ENCODE results near the gene MCU.
"Not testable (repeated sequence)": the region's sequence is repeated elsewhere in the genome, so short reads cannot be mapped to it uniquely, and the experiment has no call there.

MCU gene

DNA sequence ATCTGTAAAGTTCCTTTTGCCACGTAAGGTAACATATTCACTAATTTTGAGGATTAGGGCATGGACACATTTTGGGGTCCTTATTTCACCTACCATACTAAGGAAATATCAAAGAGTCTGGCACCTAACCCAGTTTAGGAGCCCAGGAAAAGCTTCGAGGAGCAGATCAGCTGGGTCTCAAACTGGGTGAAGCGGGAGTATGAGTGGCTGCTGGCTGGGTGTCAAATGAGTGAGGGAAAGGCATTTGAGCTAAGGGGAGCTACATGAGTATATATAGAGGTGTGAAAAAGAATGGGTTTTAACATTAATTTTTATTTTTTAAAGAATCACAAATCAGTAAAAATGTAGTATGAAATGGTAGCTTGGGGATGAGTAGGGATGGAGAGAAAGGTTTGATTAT lies 71.3 kb downstream of the MCU start:
- DNase-seq: no peak

- DNase-seq: no peak
Measured at GRCh38 chr10:72764151-72764550, 72.2 kb downstream of the MCU start.

GRCh38 chr10:72765051-72765745 lies 73.3 kb downstream of the MCU start:
- DNase-seq: no peak

DNA sequence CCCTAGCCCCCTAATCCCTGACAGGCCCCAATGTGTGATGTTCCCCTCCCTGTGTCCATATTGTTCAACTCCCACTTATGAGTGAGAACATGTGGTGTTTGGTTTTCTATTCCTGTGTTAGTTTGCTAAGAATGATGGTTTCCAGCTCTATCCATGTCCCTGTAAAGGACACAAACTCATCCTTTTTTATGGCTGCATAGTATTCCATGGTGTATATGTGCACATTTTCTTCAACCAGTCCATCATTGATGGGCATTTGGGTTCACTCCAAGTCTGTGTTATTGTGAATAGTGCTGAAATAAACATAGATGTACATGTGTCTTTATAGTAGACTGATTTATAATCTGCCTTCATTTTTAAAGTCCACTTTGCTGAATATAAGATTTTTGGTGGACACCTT lies 79.3 kb downstream of the MCU start:
- not testable (repeated sequence) for DNase-seq

DNA sequence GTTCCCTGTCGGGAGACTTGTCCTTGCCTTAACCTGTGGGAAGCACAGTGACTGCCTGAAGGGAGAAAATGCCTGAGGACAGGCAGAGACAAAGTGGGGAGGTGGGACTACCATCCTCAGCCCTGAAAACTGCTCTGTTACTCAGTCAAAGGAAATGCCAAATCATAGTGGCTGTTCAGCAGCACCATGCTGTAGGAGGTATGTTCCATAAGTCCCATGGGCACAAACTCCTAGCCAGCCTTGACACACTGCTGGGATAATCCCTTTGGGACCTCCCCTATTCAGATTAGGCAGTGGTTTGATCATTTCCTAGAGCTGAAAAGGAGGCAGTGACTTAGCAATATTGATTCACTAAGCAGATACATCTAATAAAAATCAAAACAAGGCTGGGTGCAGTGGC lies 80.1 kb downstream of the MCU start:
- DNase-seq: no peak

DNA sequence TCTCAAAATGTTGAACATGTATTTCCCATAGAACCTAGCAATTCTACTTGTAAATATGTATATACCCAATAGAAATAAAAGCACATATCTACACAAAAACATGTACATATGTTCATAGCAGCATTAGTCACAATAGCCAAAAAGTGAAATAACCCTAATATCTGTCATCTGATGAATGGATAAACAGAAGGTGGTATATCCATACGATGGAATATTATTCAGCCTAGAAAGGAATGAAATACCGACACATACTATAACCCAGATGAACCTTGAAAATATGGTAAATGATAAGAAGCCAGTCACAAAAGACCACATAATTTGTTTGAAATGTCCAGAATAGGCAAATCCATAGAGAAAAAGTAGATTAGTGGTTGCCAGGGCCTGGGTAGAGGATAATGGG lies 87.9 kb downstream of the MCU start:
- no peak for DNase-seq

DNA sequence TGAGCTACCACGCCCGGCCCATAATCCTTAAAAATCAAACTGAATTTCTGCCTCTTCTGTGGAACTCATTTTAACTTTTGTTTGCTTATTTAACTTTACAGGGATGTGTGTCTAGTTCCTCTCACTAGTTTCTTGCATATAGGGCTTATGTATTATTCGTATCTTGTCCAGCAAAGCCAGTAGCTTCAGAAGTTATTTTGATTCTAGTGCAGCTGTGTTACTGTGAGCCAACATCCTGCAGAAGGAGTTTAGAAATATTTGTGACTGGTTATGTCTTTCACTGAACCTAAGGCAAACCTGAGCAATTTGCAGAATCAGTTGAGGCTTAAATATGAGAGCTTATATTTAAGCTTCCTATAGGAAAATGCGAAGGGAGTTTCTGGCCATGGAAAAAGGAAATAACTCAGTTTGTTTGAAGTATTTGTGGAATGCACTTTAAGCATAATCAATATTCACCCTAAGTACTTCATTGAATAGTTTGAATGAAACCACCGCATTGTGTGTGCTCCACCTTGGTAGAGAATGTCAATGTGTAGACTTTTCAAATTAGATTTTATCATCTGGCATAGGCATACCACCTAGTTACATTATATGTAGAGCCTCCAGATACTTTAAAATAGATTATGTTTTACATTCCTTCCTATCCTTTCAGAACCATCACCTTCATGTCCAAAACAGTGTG lies 90.8 kb downstream of the MCU start:
- no peak for DNase-seq

DNA sequence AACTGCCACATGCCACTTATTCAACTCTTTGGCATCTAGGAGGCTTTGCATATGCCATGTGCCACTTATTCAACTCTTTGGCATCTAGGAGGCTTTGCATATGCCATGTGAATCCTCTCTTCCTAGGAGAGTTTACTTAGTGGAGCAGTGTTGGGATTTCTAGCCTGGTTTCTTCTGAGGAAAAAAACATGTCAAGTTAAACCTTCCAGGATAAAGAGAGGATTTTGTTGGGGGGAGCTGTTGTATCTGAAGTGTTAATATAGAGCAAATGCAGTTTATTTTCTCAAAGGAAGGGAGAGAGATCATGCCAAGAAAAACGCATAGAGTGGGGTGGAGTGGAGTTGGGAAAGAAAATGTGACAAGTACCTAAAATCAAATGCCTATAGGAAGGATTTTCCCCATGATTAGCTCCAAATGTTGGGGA lies 91.5 kb downstream of the MCU start:
- DNase-seq: no peak

DNA sequence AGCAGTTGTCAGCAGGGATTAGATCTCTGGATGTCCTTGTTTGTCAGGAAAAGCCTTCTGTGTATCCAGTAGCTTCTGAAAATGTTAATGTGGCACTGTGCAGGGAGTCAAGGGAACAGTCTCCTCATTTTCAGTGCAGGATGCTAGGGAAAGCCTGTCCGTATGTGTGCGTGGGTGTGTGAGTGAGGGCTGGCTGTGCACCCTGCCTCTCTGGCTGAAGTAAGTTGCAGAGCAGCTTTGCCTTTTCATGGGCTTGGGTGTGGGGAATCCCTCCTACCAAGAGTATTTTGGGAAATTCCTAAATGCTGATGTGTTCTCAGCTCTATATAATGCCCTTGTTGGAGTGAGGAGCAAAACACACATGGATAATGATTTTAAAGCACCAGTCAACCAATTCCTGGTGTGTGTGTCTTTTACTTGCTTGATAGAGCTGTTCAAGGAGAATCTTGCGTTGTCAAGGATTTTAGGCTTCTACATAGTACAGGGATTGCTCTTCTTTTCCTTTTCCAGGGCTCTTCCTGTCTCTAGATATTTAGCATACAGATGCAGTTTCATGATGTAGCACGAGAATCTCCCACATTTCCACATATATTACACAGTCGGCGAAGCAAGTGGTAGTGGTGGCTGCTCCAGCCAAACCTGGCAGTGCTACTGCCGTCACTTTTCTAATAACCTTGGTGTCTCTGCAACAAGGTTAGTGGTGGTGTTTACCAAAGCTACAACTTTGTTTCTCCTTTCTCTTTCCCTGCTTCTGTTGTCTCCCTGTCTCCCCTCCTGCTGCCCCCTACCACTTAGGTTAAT lies 92.8 kb downstream of the MCU start:
- no peak for DNase-seq

DNA sequence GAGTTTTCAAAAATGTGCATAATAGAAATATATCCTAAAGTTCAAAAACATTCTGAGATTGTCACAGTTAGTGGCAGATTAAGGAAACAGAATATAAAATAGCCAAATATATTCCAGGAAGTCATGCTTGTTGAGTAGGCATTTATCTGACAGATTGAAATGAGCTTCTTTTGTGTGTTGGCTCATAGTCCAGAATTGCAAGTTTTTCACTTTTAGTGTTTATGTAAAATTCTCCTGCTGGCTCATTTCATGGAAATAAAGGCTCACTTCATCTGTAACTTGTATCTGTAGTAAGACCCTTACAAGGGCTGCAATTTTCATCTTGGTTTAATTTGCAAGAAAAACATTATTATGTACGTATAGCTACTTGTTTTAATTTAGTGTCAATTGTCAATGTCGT lies 93.5 kb downstream of the MCU start:
- no peak for DNase-seq

DNA sequence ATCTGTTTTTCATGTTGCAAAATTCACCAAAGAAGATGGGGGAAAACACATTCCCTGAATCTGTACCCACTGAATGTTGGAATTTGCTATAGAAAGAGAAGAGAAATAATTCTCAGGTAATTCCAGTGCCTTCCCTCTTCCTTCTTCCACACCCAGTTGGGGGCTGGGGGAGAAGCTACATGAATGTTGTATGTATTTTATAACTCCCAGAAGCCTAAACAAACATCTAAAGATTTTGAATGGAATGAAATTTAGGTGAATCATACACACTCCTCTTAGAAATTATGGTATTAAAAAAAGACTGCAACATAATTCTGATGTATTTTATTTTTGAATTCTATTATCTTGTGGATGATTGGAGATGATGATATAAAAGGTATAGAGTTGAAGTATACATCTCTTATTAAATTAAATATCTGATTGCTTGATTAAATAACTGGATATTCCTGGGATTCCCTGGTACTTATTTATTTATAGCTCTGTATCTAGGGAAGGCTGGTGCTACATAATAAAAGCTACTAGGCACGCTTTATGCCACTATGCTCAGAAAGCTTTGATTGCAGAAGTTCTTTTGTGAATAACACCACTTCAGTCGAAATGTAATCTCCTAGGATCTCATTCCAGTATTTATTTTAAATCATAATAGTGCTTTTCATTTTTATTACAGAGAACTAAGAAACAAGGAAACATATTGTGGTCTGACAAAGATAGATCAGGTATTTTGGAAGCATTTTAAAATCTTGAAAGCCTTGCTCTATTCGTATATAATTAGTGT lies 98.5 kb downstream of the MCU start:
- no peak for DNase-seq

GRCh38 chr10:72792288-72792687 lies 100.3 kb downstream of the MCU start:
- no peak for DNase-seq

DNA sequence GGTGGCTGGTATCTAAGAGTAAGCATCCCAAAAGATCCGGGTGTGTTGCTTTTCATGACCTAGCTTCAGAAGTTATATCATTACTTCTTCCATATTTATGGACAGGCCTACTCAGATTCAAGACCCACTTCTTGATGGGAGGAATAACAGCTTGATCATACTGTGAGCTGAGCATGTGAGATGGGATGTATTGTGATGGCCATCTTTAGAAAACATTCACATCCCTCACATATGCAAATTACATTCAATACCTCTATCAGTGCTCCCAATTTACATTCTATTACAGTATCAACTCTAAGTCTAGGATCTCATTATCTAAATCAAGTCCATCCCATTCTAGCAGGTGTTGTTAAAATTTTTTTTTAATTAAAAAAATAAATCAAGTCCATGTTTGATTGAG lies 101.8 kb downstream of the MCU start:
- DNase-seq: no peak

DNA sequence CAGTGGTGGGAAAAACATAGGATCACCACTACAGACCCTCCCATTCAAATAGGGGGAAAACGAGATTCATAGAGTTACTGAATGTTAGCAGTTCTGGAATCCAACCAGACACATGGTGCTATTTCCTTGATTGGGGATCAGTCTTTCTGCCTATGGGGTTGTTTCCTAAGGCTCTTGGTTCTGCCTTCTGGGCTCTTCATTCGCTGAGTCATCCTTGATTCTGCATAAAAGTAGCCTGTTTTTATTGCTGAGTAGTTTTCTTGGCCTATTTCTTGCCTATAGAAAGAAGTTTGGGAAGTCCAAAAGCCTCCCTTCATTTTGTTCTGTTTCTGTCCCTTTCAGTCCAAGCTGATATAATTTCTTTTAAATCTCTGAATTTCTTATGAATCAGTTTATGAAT lies 102.3 kb downstream of the MCU start:
- no peak for DNase-seq

GRCh38 chr10:72796042-72796441 lies 104.1 kb downstream of the MCU start:
- DNase-seq: no peak

DNA sequence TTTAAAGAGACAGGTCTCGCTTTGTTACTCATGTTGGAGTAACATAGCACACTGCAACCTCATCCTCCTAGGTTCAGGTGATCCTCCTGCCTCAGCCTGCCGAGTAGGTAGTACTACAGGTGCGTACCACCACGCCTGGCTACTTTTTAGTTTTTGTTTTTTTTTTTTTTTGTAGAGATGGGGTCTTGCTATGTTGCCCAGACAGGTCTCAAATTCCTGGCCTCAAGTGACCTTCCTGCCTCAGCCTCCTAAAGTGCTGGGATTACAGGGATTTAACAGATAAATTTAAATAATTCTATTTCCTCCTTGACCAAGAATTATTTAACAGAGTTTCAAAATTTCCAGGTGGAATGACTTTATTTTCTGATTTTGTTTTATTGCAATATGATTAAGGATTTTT lies 104.6 kb downstream of the MCU start:
- DNase-seq: no peak

GRCh38 chr10:72800000-72800740 lies 108.2 kb downstream of the MCU start:
- no peak for DNase-seq

DNA sequence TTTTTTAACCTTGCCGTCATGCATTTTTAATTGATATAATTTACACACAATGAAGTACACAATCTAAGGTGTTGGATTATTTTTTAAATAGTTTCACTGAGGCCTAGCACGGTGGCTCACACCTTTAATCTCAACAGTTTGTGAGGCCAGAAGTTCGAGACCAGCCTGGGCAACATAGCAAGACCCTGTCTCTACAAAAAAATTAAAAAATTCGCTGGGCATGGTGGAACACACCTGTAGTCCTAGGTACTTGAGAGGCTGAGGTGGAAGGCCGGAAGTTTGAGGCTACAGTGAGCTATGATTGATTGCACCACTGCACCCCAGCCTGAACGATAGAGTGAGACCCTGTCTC lies 108.8 kb downstream of the MCU start:
- no peak for DNase-seq

DNA sequence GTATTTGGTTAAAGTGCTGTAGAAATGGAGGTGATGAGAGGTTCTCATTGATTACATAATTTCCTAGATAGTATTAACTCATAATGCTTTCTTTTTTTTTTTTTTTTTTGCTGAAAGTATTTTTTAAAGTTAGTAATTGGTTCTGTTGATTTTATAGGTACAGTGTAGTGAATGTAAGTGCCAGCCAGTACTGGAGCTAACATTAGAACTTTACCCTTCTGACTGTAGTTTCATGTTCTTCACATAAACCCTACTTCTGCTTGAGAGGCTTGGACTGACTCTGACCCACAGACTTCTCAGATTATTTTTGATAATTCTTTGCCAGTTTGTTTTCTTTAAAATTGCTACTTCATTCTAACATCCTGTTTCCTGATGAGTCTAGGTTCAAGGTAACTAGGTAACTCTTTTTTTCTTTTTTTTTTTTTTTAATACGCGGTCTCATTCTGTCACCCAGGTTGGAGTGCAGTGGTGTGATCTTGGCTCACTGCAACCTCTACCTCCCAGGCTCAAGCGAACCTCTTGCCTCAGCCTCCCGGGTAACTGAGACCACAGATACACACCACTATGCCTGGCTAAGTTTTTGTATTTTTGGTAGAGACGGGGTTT lies 109.4 kb downstream of the MCU start:
- DNase-seq: no peak

DNA sequence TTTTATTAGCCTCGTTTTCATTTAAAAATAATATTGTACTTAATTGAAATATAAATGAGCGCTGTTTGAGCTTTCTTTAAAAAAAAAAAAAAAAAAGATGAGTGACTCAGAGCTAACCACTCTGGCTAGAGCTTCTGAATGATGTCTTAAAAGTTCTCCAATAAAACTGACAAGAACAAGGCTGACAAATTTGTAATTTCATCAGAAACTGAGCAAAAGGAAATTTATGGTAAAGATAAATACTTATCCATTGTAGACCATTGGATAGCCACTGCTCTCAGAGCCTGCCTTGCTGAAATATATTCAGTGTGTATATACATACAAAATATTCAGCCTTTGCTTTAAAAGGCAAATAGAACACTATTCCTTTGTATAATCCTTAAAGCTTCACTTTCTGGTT lies 110.4 kb downstream of the MCU start:
- no peak for DNase-seq

DNA sequence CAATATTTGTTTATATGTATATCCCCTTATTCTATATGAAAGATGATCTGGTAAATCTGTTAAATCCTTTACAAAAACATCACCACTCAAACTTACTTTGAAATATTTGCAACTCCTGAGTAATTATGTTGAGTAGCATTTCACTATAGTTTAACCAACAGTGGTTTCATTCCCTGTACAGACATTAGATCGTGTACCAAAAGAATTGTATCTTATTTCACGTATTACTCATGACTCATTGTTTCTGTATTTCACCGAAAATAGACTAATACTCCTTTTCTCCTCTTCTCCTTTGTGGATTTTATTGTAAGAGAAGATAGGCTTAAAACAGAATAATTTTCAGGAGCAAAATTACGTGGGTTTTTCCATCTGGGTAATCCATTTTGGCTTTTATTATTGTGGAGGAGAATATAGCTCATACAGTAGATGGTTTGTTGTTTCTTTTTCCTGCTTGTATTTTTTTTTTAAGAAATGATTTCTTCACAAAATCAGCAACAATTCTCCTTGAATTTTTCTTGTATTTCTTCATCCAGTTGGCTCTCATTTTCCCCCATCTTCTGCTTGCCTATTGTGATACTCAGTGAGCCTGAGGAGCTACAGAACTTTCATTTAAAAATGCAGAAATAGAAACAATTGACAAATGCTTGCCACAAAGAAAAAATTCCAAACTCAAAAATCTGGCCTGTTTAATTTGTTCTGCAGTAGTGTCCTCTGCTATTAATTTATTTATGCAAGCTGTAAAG lies 111.0 kb downstream of the MCU start:
- DNase-seq: peak; percentile 14
